EL (cell line): ENCODE results near the gene CYP11A1.
A peak's percentile ranks its signal among the peaks of the same experiment; 100 is the strongest.
"Not testable (repeated sequence)": the region's sequence is repeated elsewhere in the genome, so short reads cannot be mapped to it uniquely, and the experiment has no call there.

Experiments used
- DNase-seq: peaks from one replicate; pipeline ENCODE4 v3.0.0-alpha.2; 2016

Gene CYP11A1

DNA sequence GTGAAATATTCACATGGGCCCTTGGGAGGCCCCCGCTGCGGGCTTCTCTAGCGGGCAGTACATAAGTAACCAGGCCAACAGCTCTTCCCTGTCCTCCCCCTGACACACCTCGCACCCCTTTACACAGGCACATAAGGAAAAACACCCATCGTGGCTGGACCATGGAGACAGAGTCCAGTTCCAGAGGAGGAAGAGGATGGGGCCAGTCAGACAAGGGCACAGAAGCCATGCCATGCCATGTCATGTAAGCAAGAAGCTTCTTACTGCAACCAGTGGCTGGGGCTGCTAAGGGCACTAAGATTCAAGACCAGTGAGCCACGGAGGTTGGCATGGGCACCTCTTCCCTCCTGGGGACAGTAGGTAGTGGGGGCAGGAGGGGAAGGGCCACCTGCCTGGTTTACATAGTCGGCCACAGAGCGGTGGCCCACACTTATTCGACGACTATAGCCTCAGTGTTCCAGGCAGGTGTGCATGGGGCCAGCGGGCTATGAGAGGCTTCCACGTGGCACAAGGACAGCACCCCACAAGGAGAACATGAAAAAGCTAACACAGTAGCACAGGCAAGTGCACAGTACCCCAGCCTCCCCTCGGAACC, 5.7 kb upstream of the CYP11A1 start:
- no peak for DNase-seq

DNA sequence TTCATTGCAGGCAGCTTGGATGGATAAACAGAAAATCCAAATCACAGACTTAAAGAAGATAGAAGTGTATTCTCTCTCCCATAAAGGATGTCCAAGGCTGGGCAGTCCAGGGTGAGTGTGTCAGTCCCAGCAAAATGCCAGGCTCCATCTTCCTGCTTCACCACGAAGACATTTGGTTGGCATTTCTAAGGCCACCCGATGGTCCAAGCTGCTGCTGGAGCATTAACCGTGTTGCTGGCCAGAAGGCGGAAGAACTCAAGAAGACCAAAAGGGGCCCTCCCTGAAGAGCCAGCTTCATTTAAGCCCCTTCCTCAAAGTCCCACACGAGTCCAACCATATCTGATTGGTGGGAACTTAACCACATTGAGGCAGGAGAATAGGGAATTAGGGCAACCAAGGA, 3.0 kb upstream of the CYP11A1 start:
- no peak for DNase-seq

DNA sequence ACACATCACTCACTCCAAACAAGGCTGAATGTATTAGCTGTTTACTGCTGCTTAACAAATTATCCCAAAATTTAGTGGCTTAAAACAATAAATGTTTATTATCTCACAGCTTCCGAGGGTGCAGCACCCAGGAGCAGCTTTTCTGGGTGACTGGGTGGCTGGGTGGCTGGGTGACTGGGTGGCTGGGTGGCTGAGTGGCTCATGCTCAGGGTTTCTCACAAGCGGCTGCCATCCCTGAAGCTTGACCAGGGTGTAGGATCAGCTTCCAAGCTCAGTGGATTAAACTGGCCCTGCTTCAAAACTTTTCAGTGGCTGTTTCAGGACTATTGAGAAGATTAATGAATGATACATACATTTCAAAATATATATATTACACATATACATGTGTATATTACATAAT, 2.3 kb upstream of the CYP11A1 start:
- no peak for DNase-seq

DNA sequence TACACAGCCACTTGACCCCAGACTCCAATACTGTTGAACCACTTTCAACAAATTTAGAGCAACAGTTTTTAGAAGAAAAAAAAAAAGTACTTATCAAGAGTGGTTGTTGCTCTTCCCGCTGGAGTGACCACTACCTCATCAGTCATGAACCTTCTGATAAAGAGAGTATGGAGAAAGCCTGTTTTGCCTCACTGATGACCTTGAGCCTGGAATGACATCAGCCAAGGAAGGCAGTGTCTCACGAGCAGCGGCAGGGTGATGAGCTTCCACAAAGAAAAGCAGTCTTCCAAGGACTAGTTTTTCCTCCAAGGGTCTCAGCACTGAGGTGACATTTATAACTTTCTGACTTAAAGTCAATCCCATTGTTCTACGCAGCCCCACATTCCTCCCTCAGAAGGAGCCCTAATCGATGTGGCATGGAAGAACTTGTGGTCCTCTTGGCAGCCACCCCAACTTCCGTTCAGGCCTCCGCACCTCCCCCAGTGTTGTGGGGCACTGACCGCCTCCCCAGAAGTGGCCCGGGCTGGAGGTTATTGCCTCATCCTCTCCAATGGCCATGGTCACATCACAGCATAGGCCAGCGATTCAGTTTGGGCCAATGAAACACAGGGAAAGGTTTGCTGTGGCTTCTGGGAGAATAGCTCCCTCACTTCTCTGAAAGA, 1.8 kb upstream of the CYP11A1 start:
- DNase-seq = no peak

DNA sequence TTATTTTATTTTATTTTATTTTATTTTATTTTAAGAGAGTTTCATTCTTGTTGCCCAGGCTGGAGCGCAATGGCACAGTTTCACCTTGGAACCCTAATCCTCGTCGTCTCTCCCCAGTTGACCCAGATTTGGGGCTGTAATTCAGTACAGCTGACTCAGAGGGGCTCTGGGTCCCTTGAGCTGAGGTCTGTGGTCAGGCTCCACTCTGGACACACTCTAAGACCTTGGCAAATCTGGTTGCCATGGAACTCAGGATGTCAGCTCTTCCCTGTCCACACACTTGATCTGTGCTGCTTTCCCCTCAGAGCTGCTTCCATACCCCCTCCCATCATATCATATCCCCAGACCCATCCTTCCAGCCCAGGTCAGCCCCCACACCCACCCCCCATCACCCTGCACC, 675 bp upstream of the CYP11A1 start:
- no peak for DNase-seq

DNA sequence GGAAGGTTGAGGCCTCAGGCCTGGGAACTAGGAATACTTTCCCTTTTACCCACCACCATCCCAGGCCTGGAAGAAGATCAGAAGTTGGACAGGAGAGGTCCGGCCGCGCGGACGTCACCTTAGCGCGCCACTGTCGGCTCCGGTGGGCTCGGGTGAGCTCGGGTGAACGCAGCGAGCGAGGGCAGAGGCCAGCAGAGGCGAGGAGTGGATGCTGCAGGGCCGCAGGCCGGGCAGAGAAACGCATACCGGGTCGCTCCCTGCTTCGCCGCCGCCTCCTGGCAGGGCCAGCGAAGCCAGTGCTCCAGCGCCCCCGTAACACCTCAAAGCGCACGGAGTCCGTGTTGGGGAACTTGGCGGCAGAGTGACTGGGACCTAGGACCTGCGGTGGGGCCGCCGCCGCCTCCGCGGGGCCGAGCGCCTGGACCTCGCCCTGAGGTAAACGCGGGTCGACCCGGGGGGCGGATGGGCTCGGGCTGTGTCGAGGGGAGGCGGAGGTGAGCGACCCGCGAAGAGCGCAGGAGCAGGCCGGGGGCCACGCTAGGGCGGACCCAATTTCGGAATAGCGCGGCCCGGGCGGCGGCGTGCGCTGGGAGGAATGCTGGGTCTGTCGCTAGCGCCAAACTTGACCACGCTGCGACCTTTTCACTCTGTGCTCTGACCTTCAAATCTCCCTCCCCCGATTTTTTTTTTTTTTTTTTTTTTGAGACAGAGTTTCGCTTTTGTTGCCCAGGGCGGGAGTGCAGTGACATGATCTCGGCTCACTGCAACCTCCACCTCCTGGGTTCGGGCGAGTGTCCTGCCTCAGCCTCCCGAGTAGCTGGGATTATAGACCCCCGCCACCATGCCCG, 1.6 kb downstream of the CYP11A1 start:
- DNase-seq = peak; percentile 68

DNA sequence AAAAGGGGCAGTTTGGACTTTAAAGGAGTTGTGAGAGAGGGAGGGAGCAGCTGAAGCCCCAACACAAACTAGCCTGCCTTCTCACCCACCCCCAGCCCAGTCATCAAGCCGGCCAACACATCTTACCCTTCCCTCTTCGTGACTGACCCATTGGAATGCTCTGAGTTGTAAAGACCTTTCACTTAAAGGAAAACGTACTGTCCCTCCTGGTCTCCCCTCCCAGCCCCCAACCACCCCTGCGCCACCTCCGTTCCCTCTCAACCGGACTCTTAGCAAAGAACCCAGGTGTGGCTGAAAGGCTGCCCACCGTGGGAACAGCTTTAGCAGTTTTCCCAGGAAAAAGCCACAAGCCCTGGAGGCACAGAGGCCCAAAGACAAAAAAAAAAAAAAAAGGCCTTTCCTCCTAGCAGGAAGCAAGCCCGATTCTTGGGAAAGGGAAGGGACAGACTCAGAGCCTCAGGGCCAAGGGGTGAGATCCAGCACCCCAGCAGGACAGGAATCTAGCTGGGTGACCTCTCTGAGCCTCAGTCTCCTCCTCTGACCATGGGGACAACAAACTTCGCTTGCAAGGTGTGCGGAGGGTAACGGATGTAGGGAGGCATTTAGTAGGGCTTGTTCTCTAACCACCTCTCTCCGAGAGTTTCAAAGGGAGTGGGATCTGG, 2.4 kb downstream of the CYP11A1 start:
- peak; percentile 46 for DNase-seq

DNA sequence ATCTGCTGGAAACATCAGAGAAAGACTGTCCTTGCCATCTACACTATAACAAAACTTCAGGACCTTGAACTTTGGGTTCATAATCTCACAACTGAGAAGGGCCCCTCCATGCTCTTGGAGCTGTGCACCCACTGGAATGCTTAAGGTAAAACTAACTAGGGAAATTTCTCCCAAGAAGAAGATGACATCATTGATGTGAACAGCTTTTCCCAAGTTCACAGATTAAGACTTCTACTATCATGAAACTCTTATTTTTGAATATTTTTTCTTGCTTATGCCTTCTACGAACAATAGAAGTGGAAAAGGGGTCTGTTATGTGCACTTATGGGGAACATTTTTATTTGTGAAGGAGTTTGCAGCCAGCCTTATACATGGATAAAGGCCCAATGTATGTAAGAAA, 5.0 kb downstream of the CYP11A1 start:
- no peak for DNase-seq

DNA sequence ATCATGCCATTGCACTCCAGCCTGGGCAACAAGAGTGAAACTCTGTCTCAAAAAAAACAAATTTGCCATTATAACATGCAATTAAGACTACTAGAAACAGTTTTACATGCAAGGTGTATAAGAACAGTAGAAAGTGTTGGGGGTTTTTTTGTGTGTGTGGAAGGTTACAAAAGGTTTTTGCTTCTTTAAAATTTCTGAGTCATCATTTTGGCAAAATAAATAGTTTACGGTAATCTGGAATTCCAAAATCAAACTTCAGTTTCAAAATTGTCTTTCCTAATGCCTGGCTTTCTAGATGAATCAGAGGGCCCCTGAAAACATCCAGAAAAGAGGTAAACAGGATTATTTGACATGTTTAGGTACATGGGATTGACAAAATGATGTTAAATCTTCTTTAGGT, 6.6 kb downstream of the CYP11A1 start:
- DNase-seq = not testable (repeated sequence)

DNA sequence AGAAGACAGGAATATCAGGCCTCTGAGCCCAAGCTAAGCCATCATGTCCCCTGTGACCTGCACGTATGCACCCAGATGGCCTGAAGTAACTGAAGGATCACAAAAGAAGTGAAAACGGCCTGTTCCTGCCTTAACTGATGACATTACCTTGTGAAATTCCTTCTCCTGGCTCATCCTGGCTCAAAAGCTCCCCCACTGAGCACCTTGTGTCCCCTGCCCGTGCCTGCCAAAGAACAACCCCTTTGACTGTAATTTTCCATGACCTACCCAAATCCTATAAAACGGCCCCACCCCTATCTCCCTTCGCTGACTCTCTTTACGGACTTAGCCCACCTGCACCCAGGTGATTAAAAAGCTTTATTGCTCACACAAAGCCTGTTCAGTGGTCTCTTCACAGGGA, 8.1 kb downstream of the CYP11A1 start:
- not testable (repeated sequence) for DNase-seq

DNA sequence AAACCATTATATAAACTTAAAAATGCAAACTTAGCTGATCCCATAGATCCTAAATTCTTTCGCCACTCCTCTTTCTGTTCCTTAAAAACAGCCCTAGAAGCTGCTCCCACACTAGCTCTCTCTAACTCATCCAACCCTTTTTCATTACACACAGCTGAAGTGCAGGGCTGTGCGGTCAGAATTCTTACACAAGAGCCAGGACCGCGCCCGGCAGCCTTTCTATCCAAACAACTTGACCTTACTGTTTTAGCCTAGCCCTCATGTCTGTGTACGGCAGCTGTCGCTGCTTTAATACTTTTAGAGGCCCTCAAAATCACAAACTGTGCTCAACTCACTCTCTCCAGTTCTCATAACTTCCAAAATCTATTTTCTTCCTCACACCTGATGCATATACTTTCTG, 9.9 kb downstream of the CYP11A1 start:
- DNase-seq = not testable (repeated sequence)

DNA sequence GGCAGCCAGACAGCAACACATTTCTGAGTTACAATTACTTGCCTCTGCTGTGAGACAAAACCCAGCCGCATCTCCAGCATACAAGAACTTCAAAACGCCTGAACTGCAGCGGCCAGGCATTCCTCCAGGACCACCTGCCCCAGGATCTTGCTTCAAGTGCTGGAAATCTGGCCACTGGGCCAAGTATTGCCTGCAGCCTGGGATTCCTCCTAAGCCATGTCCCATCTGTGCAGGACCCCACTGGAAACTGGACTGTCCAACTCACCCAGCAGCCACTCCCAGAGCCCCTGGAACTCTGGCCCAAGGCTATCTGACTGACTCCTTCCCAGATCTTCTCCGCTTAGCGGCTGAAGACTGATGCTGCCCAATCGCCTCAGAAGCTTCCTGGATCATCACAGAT, 11.4 kb downstream of the CYP11A1 start:
- DNase-seq = not testable (repeated sequence)

DNA sequence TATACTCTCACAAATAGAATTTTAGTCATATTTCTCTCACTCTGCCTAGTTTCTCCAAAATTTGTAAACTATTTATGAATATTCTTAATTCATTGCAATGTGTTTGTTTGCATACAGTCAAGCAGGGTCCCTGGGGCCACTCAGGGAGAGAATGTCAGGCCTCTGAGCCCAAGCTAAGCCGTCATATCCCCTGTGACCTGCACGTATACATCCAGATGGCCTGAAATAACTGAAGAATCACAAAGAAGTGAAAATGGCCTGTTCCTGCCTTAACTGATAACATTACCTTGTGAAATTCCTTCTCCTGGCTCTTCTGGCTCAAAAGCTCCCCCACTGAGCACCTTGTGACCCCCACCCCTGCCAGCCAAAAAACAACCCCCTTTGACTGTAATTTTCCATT, 13.5 kb downstream of the CYP11A1 start:
- not testable (repeated sequence) for DNase-seq

DNA sequence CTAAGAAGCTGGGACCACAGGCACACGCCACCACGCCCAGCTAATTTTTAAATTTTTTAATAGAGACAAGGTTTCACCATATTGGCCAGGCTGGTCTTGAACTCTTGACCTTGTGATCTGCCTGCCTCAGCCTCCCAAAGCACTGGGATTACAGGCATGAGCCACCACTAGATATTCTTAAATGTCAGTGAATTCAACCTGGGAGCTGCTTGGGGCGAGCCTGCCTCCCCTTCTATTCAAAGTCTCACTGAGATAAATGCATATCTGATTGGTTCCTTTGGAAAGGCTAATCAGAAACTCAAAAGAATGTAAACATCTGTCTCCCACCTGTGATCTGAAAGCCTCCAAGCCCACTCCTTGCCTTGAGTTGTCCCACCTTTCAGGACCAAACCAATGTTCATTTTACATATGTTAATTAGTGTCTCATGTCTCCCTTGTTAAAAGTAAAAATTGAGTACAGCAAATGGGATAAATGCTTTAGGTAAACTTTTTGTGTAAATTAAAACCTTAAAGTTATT, 15.0 kb downstream of the CYP11A1 start:
- DNase-seq = no peak

DNA sequence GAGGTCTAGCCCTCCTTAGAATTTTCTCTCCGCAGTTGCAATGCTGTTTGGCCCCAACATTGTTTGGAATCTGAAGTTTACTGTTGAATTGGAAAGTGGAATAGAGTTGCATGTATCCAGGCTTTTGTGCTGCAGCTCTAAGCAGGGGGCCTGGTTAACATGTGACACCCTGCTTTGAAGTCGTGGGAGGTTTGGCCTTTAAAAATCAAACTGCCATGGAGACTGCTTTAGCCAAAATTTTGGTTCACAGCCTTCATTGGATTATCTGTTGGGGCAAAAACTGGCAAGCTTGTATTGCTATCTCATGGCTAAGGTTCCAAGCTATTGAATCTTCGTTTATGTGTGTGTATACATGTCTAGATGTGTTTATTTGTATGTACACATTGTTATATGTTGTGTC, 15.8 kb downstream of the CYP11A1 start:
- no peak for DNase-seq

DNA sequence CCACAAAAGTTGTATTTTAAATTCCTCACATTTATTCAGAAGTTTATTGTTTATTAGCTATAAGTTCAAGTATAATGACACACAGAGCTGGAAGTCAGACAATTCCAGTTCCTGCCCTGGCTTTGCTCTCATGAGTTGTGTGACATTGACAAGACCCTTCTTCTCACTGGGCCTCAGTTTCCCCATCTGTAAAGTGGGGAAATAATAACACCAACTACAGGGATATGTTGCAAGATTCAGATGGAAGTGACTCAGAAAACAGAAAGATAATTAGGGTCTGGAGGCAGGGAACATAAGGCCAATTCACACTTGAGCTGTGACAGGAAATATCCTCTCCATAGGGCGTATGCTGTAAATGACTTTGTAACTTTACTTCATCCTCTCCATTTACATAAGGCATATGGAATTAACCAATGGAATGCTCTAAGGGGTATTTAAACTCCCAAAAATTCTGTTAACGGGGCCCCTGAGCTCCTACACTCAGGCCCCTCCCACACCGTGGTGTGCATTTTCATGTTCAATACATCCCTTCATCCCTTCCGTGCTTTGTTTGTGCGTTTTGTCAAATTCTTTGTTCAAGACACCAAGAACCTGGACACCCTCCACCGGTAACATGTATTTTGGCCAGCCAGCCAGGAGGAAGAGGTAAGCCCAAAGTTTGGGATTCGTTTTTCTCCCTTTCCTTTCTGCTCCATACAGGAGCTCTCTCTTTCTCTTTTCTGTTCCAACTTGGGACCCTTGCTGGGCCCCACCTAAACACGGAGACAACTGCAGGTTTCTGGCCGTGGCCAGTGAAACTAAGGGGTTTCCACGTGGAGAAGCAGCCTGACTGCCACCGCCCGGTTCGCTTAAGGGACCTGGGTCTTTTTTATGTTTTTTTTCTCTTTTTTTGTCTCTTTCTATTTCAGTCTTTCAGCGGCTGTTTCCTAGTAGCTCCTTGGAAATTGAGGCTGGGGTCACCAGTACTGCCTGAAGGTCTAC, 16.9 kb downstream of the CYP11A1 start:
- DNase-seq = no peak

DNA sequence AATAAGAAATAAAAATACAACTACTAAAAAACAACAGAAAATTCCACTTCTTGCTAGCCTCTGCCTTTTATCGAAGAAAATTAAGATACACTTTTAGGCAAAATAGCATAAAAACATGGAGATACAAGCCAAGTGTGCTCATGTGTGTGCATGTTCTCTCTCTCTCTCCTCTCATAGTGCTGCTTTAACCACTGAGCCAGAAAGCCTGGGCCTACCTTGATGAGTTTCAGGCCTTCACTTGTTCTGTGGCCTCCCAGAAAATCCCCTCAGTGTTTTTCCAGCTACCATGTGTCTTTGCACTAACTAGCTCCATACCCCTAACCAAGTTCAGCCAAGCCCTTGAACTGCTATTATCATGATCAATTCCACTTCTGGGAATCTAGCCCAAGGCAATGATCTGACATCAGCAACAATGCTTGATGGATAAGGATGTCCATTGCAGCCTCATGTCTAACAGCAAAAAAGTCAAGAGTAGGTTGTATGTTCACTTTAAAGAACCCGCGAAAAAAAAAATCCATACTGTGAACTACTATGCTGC, 18.1 kb downstream of the CYP11A1 start:
- no peak for DNase-seq

DNA sequence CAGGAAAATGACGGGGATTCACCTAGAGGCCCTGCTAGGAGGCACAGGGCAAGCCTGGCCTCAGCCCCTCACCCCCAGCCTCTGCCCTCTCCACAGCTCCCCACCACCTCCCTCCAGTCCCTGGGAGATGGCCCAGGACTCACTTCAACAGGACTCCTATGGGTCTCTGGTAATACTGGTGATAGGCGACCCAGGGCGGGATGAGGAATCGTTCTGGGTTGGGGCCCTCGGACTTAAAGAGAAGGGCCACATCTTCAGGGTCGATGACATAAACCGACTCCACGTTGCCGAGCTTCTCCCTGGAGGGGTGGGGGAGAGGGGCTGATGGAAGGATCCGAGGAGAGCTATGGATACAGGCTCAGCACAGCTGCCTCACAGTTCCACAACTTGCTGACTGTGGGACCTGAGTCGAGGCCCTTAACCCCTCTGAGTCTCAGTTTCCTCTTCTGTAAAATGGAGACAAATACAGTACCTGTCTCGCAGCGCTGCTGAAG, 19.6 kb downstream of the CYP11A1 start:
- DNase-seq = no peak

DNA sequence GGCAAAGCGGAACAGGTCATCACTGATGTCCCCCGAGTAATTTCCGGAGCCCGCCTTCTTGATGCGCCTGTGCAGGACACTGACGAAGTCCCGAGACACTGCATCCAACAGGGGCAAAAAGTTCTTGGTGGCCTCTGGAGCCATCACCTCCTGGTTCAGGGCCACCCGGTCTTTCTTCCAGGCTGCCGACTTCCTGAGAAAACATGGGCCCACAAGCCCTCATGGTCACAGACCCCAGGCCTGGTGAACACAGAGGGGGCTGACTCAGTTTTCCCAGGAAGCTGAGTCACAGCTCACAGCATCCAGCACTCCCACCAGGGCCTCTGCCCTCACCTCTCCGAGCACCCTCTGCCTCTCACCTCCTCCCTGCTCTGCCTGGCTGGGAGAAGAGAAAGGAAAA, 22.4 kb downstream of the CYP11A1 start:
- peak; percentile 39 for DNase-seq

DNA sequence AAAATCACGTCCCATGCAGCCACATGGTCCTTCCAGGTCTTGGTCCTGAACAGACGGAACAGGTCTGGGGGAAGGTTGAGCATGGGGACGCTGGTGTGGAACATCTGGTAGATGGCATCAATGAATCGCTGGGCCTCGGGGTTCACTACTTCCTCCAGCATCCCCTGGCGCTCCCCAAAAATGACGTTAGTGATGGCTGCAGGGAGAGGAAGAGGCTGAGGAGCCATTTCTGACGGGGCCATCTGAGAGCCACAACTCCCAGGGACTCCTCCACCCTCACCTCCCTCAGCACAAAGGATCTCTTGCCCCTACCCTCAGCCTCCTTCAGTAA, 23.7 kb downstream of the CYP11A1 start:
- no peak for DNase-seq

DNA sequence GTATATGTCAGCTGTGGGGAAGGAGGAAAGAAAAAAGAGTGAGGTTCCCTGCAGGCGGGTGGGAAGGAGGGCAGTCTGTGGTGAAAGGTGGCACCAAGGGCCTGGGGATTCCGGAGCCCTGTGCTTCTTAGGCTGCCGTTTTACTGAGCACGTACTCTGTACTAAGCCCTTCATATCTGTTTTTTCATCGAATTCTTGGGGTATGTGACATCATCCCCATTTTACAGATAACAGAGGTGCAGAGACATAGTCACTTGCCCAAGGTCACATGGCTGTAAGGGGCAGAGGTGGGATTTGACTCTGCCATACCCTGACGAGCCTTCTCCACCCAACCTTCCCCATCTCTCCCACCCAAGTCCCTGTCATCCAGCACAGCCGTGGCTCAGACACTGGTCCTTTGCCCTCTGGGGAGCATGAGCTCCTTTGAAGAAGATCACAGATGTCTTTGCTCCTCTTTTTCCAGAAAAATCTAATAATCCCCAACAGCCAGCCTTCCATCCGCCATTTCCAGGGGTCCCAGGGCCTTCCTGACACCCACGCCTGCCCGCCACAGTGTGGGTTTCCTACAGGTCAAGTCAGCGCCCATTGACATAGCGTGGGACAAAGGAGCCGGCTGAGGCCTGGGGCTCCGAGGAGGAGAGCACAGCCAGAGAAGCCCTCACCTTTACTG, 24.2 kb downstream of the CYP11A1 start:
- DNase-seq = no peak
